H1 (cell line): ENCODE data around the gene C17orf50. TPM values are rescaled to one million over a fixed set of nuclear protein-coding genes. Genes with fewer than 3 reads are reported as not detected.

Source experiments
- ATF2 ChIP-seq: IDR thresholded peaks from 2 replicates; pipeline ENCODE4 v1.6.1; 2012; ENCODE audit warnings: low read length, inconsistent platforms
- CHD2 ChIP-seq: IDR thresholded peaks from 2 replicates; pipeline ENCODE4 v1.6.1; 2012; ENCODE audit warnings: low read length, improper control_type of control experiment
- CREB1 ChIP-seq: IDR thresholded peaks from 2 replicates; pipeline ENCODE4 v1.6.1; 2012; ENCODE audit warnings: inconsistent platforms
- E2F6 ChIP-seq: IDR thresholded peaks from 2 replicates; pipeline ENCODE4 v1.6.1; 2012; ENCODE audit warnings: inconsistent platforms
- EP300 ChIP-seq, 2 experiments: IDR thresholded peaks; 1 replicate in 1 of 2; 2 replicates in 1 of 2; pipeline ENCODE4 v1.6.1; 2011 to 2012; ENCODE audit warnings: low read depth in 2 of 2, low read length in 2 of 2, mild to moderate bottlenecking in 2 of 2, borderline replicate concordance in 1 of 2, inconsistent platforms in 1 of 2, moderate library complexity in 1 of 2
- HDAC2 ChIP-seq, 2 experiments: fragments of 300-600 bp in 1 of 2; sonication (generic) in 1 of 2; IDR thresholded peaks; 2 replicates each; pipeline ENCODE4 v1.6.1; 2011 to 2012; ENCODE audit warnings: low read depth in 2 of 2, low read length in 2 of 2, mild to moderate bottlenecking in 2 of 2, moderate library complexity in 2 of 2, borderline replicate concordance in 1 of 2, inconsistent platforms in 1 of 2
- JUND ChIP-seq: IDR thresholded peaks from 2 replicates; pipeline ENCODE4 v1.6.1; 2011; ENCODE audit warnings: mild to moderate bottlenecking, improper control_type of control experiment, low read length
- KDM4A ChIP-seq: IDR thresholded peaks from one replicate; pipeline ENCODE4 v1.7.1; 2012; ENCODE audit warnings: low read depth, mild to moderate bottlenecking, moderate library complexity, low read length, inconsistent platforms; ENCODE audit not compliant: severe bottlenecking
- MAX ChIP-seq: IDR thresholded peaks from 2 replicates; pipeline ENCODE4 v1.6.1; 2012; ENCODE audit warnings: inconsistent platforms
- NANOG ChIP-seq: IDR thresholded peaks from 2 replicates; pipeline ENCODE4 v1.6.1; 2011; ENCODE audit warnings: low read length, low read depth, mild to moderate bottlenecking, inconsistent platforms; ENCODE audit not compliant: insufficient read depth, poor library complexity, severe bottlenecking
- PHF8 ChIP-seq: fragments of 200-600 bp; sonication (generic); conservative IDR thresholded peaks from 2 replicates; pipeline ENCODE4 v1.7.1; 2012; ENCODE audit warnings: low read depth, mild to moderate bottlenecking, inconsistent platforms, low read length, moderate library complexity
- POLR2A ChIP-seq, 2 experiments: IDR thresholded peaks; 1 replicate in 1 of 2; 2 replicates in 1 of 2; pipeline ENCODE4 v1.6.1; 2011; ENCODE audit warnings: low read depth in 2 of 2, low read length in 2 of 2, mild to moderate bottlenecking in 2 of 2; ENCODE audit errors: control extremely low read depth in 1 of 2
- RAD21 ChIP-seq, 2 experiments: IDR thresholded peaks in 1 of 2; conservative IDR thresholded peaks in 1 of 2; 2 replicates each; pipeline ENCODE4 v1.6.1; 2011; ENCODE audit warnings: low read depth in 2 of 2, low read length in 2 of 2, improper control_type of control experiment in 1 of 2, inconsistent platforms in 1 of 2, mild to moderate bottlenecking in 1 of 2, moderate library complexity in 1 of 2
- RBBP5 ChIP-seq: IDR thresholded peaks from 2 replicates; pipeline ENCODE4 v1.7.1; 2012; ENCODE audit warnings: low read depth, mild to moderate bottlenecking, inconsistent platforms, low read length, moderate library complexity, borderline replicate concordance
- RFX5 ChIP-seq: IDR thresholded peaks from 2 replicates; pipeline ENCODE4 v1.6.1; 2011; ENCODE audit warnings: low read depth, low read length, improper control_type of control experiment, borderline replicate concordance
- SP1 ChIP-seq: IDR thresholded peaks from 2 replicates; pipeline ENCODE4 v1.6.1; 2011; ENCODE audit warnings: low read depth, low read length
- SRF ChIP-seq: IDR thresholded peaks from 2 replicates; pipeline ENCODE4 v1.6.1; 2011; ENCODE audit warnings: mild to moderate bottlenecking, low read depth, low read length, moderate library complexity
- TAF7 ChIP-seq: optimal IDR thresholded peaks from 2 replicates; pipeline ENCODE3; 2011; ENCODE audit warnings: low read depth, mild to moderate bottlenecking, inconsistent platforms, low read length, moderate library complexity, borderline replicate concordance
- TEAD4 ChIP-seq: IDR thresholded peaks from 2 replicates; pipeline ENCODE4 v1.6.1; 2012; ENCODE audit warnings: low read depth, low read length, inconsistent platforms, mixed read lengths
- YY1 ChIP-seq: IDR thresholded peaks from 2 replicates; pipeline ENCODE4 v1.6.1; 2011; ENCODE audit warnings: low read depth, mild to moderate bottlenecking, low read length
- polyA plus RNA-seq, 7 experiments: library from polyadenylated mRNA; depleted of rRNA in 3 of 7; stranded (reverse) in 5 of 7; unstranded in 2 of 7; fragments of >200 nt in 5 of 7; fragments of 200-250 nt in 2 of 7; gene quantifications; 1 replicate in 5 of 7; 2 replicates in 1 of 7; 4 replicates in 1 of 7; pipeline versions ENCODE4 v1.2.1 to v1.2.3, GENCODE V29; 2011 to 2013; ENCODE audit warnings: missing spikeins in 2 of 7, mixed read lengths in 2 of 7
- total RNA-seq: library from RNA; stranded (reverse); fragmentation: NEBNext Ultra II Directional; extraction: Animal tissue kit (Norgen Biotek cat#: 25700); gene quantifications from 2 replicates; pipeline ENCODE4 v1.2.1, GENCODE V29; 2021

C17orf50 gene
- total and polyA plus RNA-seq, 2 of the 8 experiments (the other 6 are each of a cell fraction or from before 2014, with no cell fraction given): 0.12 TPM; not detected in 1

- TF ChIP-seq KDM4A: peak; percentile 98
- peak; percentile 91 for TF ChIP-seq MAX
- no peak; the same call in 1 of the 2 replicates for TF ChIP-seq SRF
- peak; percentile 21; the same call in 1 of the 2 replicates for TF ChIP-seq SP1
- TF ChIP-seq TAF7: peak; percentile 92
- TF ChIP-seq ATF2: no peak
- peak in 1 of 2 experiments; percentile 81; a peak in 2 of 4 replicates for TF ChIP-seq HDAC2 (IDR thresholded peaks at IDR 0.05; ENCODE audit: borderline replicate concordance in 1 of 2, low read depth in 2 of 2, low read length in 2 of 2)
- peak; percentile 47; the same call in 1 of the 2 replicates for TF ChIP-seq TEAD4
- peak in 1 of 2 experiments; percentile 34; a peak in 1 of 3 replicates for TF ChIP-seq POLR2A (IDR thresholded peaks at IDR 0.05; ENCODE audit: control extremely low read depth in 1 of 2, low read depth in 2 of 2, low read length in 2 of 2)
- TF ChIP-seq EP300 (IDR thresholded peaks at IDR 0.05; ENCODE audit: borderline replicate concordance in 1 of 2, low read depth in 2 of 2, low read length in 2 of 2): peak in 1 of 2 experiments; percentile 59; a peak in 1 of 3 replicates
- TF ChIP-seq RAD21 (IDR thresholded peaks at IDR 0.05 in 1 of 2, conservative IDR thresholded peaks at IDR 0.05 in 1 of 2; ENCODE audit: low read depth in 2 of 2, low read length in 2 of 2): peak; percentile 75 to 86
- TF ChIP-seq NANOG: peak; percentile 27
- TF ChIP-seq YY1: peak; percentile 63; the same call in 1 of the 2 replicates
- no peak; the same call in 1 of the 2 replicates for TF ChIP-seq PHF8
- TF ChIP-seq CHD2: no peak
- peak; percentile 67 for TF ChIP-seq CREB1
- TF ChIP-seq JUND: 0 out of 2 replicates have a peak, but pooled peaks have one; percentile 11
- peak; percentile 87 for TF ChIP-seq E2F6
- TF ChIP-seq RBBP5: no peak
- no peak for TF ChIP-seq RFX5
These were observed 3.7 kb downstream of the C17orf50 start (continued) for GRCh38 chr17:35764123-35764991.
